ENCODE data around the gene ELF1.

DNA sequence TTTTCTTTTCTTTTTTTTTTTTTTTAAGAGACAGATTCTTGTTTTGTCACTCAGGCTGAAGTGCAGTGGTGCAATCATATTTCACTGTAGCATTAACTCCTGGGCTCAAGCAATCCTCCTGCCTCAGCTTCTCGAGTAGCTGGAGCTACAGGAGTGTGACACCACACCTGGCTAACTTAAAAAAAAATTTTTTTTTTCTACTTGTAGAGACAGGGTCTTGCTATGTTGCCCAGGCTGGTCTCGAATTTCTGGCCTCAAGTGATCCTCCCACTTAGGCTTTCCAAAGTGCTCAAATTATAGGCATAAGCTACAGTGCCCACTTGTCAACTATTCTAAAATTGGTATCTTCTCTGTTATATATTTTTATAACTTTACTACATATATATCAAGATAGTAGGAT, 6.6 kb downstream of the ELF1 start:
- TF ChIP-seq, protein P1, sequence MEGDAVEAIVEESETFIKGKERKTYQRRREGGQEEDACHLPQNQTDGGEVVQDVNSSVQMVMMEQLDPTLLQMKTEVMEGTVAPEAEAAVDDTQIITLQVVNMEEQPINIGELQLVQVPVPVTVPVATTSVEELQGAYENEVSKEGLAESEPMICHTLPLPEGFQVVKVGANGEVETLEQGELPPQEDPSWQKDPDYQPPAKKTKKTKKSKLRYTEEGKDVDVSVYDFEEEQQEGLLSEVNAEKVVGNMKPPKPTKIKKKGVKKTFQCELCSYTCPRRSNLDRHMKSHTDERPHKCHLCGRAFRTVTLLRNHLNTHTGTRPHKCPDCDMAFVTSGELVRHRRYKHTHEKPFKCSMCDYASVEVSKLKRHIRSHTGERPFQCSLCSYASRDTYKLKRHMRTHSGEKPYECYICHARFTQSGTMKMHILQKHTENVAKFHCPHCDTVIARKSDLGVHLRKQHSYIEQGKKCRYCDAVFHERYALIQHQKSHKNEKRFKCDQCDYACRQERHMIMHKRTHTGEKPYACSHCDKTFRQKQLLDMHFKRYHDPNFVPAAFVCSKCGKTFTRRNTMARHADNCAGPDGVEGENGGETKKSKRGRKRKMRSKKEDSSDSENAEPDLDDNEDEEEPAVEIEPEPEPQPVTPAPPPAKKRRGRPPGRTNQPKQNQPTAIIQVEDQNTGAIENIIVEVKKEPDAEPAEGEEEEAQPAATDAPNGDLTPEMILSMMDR (conservative IDR thresholded peaks at IDR 0.05; ENCODE audit: low read length), result no peak
- no peak for TF ChIP-seq EZH2phosphoT487 (IDR thresholded peaks at IDR 0.05; ENCODE audit: borderline replicate concordance)
